Spleen (tissue), 7 donors: ENCODE data around the gene RND2.

Source experiments
- POLR2A ChIP-seq, 3 donors: fragments of 450-650 bp; IDR thresholded peaks; one replicate each; pipeline ENCODE4 v1.5.1; 2017; ENCODE audit warnings: antibody characterized with exemption in 3 of 3, mild to moderate bottlenecking in 1 of 3
- TF ChIP-seq, protein P1 (sequence below), 11 experiments: fragments of 200-600 bp in 7 of 11; fragments of 450-650 bp in 4 of 11; sonication (generic) in 4 of 11; IDR thresholded peaks in 8 of 11; conservative IDR thresholded peaks in 3 of 11; 1 replicate in 7 of 11; 2 replicates in 4 of 11; pipeline versions ENCODE4 v1.4.0 to v1.8.0; 2016 to 2021; ENCODE audit warnings: antibody characterized with exemption in 11 of 11, inconsistent platforms in 4 of 11, mild to moderate bottlenecking in 1 of 11
- donor health status: DM: no; HTN: no; CAD: no; lungs with moderate emphysema.
- donor health status: DM: no; HTN: no; CAD: no.
- donor health status: DM: no; HTN: no; CAD: no.

DNA sequence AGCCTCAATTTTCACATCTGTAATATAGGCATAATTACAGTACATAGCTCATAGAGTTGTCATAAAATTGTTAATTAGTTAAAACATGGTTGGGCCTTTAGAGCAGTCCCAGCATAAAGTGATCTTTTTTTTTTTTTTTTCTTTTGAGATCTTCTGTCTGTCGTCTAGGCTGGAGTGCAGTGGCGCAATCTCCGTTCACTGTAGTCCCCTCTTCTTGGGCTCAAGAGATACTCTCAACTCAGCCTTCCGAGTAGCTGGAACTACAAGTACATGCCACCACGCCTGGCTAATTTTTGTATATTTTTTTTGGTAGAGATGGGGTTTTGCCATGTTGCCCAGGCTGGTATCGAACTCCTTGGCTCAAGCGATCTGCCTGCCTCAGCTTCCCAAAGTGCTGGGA is 31.0 kb downstream of the RND2 start:
- TF ChIP-seq, protein P1, sequence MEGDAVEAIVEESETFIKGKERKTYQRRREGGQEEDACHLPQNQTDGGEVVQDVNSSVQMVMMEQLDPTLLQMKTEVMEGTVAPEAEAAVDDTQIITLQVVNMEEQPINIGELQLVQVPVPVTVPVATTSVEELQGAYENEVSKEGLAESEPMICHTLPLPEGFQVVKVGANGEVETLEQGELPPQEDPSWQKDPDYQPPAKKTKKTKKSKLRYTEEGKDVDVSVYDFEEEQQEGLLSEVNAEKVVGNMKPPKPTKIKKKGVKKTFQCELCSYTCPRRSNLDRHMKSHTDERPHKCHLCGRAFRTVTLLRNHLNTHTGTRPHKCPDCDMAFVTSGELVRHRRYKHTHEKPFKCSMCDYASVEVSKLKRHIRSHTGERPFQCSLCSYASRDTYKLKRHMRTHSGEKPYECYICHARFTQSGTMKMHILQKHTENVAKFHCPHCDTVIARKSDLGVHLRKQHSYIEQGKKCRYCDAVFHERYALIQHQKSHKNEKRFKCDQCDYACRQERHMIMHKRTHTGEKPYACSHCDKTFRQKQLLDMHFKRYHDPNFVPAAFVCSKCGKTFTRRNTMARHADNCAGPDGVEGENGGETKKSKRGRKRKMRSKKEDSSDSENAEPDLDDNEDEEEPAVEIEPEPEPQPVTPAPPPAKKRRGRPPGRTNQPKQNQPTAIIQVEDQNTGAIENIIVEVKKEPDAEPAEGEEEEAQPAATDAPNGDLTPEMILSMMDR (IDR thresholded peaks at IDR 0.05 in 8 of 11, conservative IDR thresholded peaks at IDR 0.05 in 3 of 11): no peak
- TF ChIP-seq POLR2A (IDR thresholded peaks at IDR 0.05): no peak
